Mesenchymal stem cell (in vitro differentiated cells and primary cell): ENCODE measurements around the gene NFASC.
A peak's percentile ranks its signal among the peaks of the same experiment; 100 is the strongest.

Source experiments
- DNase-seq: peaks from one replicate; pipeline ENCODE4 v3.0.0-alpha.2; 2013
- H2AFZ ChIP-seq: one replicate; pipeline ENCODE4 v1.6.1; 2013; ENCODE audit warnings: low read depth, mild to moderate bottlenecking, control low read depth, inconsistent platforms, low read length, moderate library complexity
- H2AK5ac ChIP-seq: 2 replicates; pipeline ENCODE4 v1.6.1; 2013; ENCODE audit warnings: low read length, moderate library complexity, mild to moderate bottlenecking, inconsistent platforms; ENCODE audit not compliant: severe bottlenecking
- H2BK120ac ChIP-seq: one replicate; pipeline ENCODE4 v1.6.1; 2013; ENCODE audit warnings: low read depth, mild to moderate bottlenecking, inconsistent platforms, low read length, moderate library complexity
- H2BK12ac ChIP-seq, 2 experiments: one replicate each; pipeline ENCODE4 v1.6.1; 2013; ENCODE audit warnings: inconsistent platforms in 2 of 2, low read length in 2 of 2, mild to moderate bottlenecking in 2 of 2, moderate library complexity in 2 of 2, control low read depth in 1 of 2
- H2BK15ac ChIP-seq: one replicate; pipeline ENCODE4 v1.6.1; 2013; ENCODE audit warnings: mild to moderate bottlenecking, low read depth, inconsistent platforms; ENCODE audit not compliant: poor library complexity, severe bottlenecking
- H2BK5ac ChIP-seq: 2 replicates; pipeline ENCODE4 v1.6.1; 2013; ENCODE audit warnings: low read depth, mild to moderate bottlenecking, low read length, control low read depth, inconsistent platforms; ENCODE audit not compliant: poor library complexity, severe bottlenecking
- H3K14ac ChIP-seq, 2 experiments: one replicate each; pipeline ENCODE4 v1.6.1; 2013; ENCODE audit warnings: inconsistent platforms in 2 of 2, low read length in 2 of 2, control low read depth in 1 of 2, mild to moderate bottlenecking in 1 of 2, moderate library complexity in 1 of 2
- H3K18ac ChIP-seq, 2 experiments: one replicate each; pipeline ENCODE4 v1.6.1; 2013; ENCODE audit warnings: inconsistent platforms in 2 of 2, low read length in 2 of 2, control low read depth in 1 of 2, low read depth in 1 of 2, mild to moderate bottlenecking in 1 of 2
- H3K23ac ChIP-seq, 2 experiments: one replicate each; pipeline ENCODE4 v1.6.1; 2013; ENCODE audit warnings: inconsistent platforms in 2 of 2, low read length in 2 of 2, mild to moderate bottlenecking in 2 of 2, moderate library complexity in 2 of 2, control low read depth in 1 of 2
- H3K27ac ChIP-seq: 2 replicates; pipeline ENCODE4 v1.5.1; 2013; ENCODE audit warnings: mild to moderate bottlenecking, moderate library complexity, low read length, control low read depth, inconsistent platforms; ENCODE audit not compliant: poor library complexity, severe bottlenecking
- H3K27me3 ChIP-seq, 2 experiments: 2 replicates each; pipeline versions ENCODE4 v1.6.1 to v1.7.0; 2013; ENCODE audit warnings: low read length in 2 of 2, mild to moderate bottlenecking in 2 of 2, moderate library complexity in 2 of 2, control low read depth in 1 of 2, inconsistent platforms in 1 of 2; ENCODE audit not compliant: control insufficient read depth in 1 of 2, insufficient read depth in 1 of 2
- H3K36me3 ChIP-seq, 2 experiments: 2 replicates each; pipeline versions ENCODE4 v1.6.1 to v1.7.0; 2013; ENCODE audit warnings: low read length in 2 of 2, control low read depth in 1 of 2, inconsistent platforms in 1 of 2, low read depth in 1 of 2, mild to moderate bottlenecking in 1 of 2; ENCODE audit not compliant: insufficient read depth in 2 of 2, control insufficient read depth in 1 of 2
- H3K4ac ChIP-seq, 2 experiments: one replicate each; pipeline ENCODE4 v1.6.1; 2013; ENCODE audit warnings: inconsistent platforms in 2 of 2, low read length in 2 of 2, mild to moderate bottlenecking in 2 of 2, moderate library complexity in 2 of 2, control low read depth in 1 of 2, low read depth in 1 of 2
- H3K4me1 ChIP-seq: 2 replicates; pipeline ENCODE4 v1.6.1; 2013; ENCODE audit warnings: low read depth, low read length, control low read depth; ENCODE audit not compliant: control insufficient read depth, insufficient read depth
- H3K4me2 ChIP-seq: 2 replicates; pipeline ENCODE4 v1.6.1; 2013; ENCODE audit warnings: low read length, mild to moderate bottlenecking, inconsistent platforms; ENCODE audit not compliant: poor library complexity, severe bottlenecking
- H3K4me3 ChIP-seq, 2 experiments: 2 replicates each; pipeline versions ENCODE4 v1.5.1 to v1.7.0; 2013; ENCODE audit warnings: low read length in 2 of 2, mild to moderate bottlenecking in 2 of 2, control low read depth in 1 of 2, low read depth in 1 of 2; ENCODE audit not compliant: insufficient read depth in 1 of 2
- H3K79me1 ChIP-seq: replicated peaks from 2 replicates; pipeline ENCODE4 v1.6.1; 2013; ENCODE audit warnings: mild to moderate bottlenecking, control low read depth, low read length, inconsistent platforms; ENCODE audit not compliant: poor library complexity, severe bottlenecking
- H3K9ac ChIP-seq: 2 replicates; pipeline ENCODE4 v1.7.0; 2013; ENCODE audit warnings: mild to moderate bottlenecking, low read length, moderate library complexity
- H3K9me3 ChIP-seq: 2 replicates; pipeline ENCODE4 v1.7.0; 2013; ENCODE audit warnings: mild to moderate bottlenecking, low read length; ENCODE audit not compliant: control insufficient read depth
- H4K8ac ChIP-seq: one replicate; pipeline ENCODE4 v1.6.1; 2013; ENCODE audit warnings: inconsistent platforms, mild to moderate bottlenecking, low read length, moderate library complexity
- H4K91ac ChIP-seq: one replicate; pipeline ENCODE4 v1.6.1; 2013; ENCODE audit warnings: mild to moderate bottlenecking, low read length, inconsistent platforms
- WGBS: methylation state at CpG from one replicate; pipeline ENCODE4 v1.1.7; 2013; ENCODE audit warnings: mixed read lengths; 5-methylcytosine and 5-hydroxymethylcytosine counted together

The NFASC gene

DNA sequence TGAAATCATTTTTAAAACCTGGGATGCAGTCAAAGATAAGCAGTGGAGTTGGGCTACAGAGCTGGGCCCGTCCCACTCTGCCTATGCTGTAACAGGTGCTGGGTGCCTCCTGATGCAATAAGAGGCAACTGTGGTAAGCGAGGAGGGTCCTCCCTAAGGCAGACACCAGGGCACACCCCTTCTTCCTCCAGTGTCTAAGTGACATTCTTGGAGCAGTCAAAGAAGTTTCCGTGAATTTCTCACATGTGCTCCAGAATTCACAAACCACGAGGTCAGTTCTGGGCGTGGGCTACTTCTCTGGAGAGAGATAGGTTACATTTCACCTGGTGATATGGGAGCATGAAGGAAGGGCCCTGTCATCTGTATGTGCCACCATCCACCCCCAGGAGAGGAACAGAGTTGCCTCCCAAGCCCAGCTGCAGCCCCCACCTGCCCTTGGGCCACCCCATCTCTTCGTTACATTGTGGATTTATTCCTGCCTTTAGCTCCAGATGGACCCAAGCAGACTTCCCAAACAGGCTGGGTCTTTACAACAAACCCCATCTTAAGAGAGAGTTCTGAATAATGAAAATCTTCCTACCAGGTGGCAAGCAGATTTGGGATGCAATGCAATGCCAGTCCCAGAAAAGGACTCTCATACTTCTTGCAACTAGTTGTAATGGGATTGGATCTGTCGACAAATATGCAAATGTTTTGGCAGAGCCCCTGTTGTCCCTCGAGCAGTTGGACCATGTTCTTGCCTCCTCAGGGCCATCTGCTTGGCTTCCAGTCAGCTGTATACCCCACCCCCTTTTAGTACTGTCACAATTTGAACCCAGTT is 89.9 kb downstream of the NFASC start:
- no peak for DNase-seq
- Histone ChIP-seq H2BK120ac (no peak overlapping the region), H3K14ac (no peak overlapping the region)

DNA sequence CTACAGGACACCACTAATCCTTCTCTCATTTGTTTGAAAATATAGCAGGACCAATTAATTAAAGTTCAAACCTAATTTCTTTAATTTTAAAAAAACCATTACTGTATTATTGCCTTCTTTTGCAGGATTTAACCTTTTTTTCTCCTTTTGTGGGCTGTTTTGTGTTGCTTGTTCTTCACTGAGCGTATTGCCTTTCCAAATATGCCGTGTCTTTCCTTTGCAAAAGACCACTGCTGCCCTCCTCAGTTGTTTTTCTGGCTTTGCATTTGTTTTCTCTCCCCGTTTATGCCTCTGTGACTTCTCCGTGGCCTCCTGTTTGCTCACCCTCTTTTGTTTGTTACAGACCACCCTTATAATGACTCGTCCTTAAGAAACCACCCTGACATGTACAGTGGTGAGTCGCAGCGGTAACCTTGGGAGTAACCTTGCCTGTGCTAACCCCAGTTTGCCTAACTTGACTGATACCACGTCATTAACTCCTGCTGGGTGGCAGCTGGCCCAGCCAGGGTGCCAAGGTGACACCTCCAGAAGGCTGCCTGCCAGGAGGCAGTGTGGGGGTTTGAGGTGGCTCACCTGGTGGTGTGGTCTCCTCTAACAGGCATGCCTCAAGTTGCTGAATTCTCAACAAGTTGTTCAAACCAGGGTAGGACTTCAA is 91.2 kb downstream of the NFASC start:
- Histone ChIP-seq H4K8ac (no peak overlapping the region), H3K4me1 (peaks cover 1% of the 10 kb centered on the region), H2AK5ac (no peak overlapping the region), H2BK5ac (no peak overlapping the region), H2AFZ (no peak overlapping the region), H3K27ac (no peak overlapping the region), H2BK120ac (no peak overlapping the region), H3K14ac (no peak overlapping the region), H4K91ac (peak overlapping the region; percentile 20), H3K4me2 (no peak overlapping the region), H3K27me3 (peaks cover 0 to 87% of the 10 kb centered on the region in 2 experiments), H3K4me3 (no peak overlapping the region), H3K9ac (no peak overlapping the region), H3K9me3 (no peaks in the 10 kb centered on the region), H3K36me3 (peaks cover 0 to 83% of the 10 kb centered on the region in 2 experiments), H3K23ac (no peak overlapping the region), H2BK12ac (no peak overlapping the region), H3K18ac (no peak overlapping the region), H2BK15ac (no peak overlapping the region), H3K4ac (no peak overlapping the region), H3K79me1 (no peaks in the 10 kb centered on the region)
- 43% methylated on average over 8 of the region's 8 CpGs for WGBS
- no peak for DNase-seq

More for the DNA sequence above, 89.9 kb downstream of the NFASC start:
- Histone ChIP-seq H3K4ac (no peak overlapping the region), H2AK5ac (no peak overlapping the region), H3K27me3 (peaks cover 0 to 86% of the 10 kb centered on the region in 2 experiments), H3K9ac (no peak overlapping the region), H3K4me1 (peaks cover 1% of the 10 kb centered on the region), H3K79me1 (no peaks in the 10 kb centered on the region), H2BK15ac (no peak overlapping the region), H2BK5ac (no peak overlapping the region), H3K27ac (no peak overlapping the region), H3K23ac (no peak overlapping the region), H3K4me3 (no peak overlapping the region), H4K91ac (no peak overlapping the region), H3K18ac (no peak overlapping the region), H2BK12ac (no peak overlapping the region), H3K9me3 (no peaks in the 10 kb centered on the region), H3K4me2 (no peak overlapping the region), H2AFZ (no peak overlapping the region), H3K36me3 (peaks cover 0 to 83% of the 10 kb centered on the region in 2 experiments), H4K8ac (no peak overlapping the region)
- 80% methylated on average over 8 of the region's 8 CpGs for WGBS

- Histone ChIP-seq H3K14ac (no peak overlapping the region), H3K4me3 (no peak overlapping the region), H3K79me1 (no peaks in the 10 kb centered on the region), H3K36me3 (peaks cover 0 to 83% of the 10 kb centered on the region in 2 experiments), H3K27me3 (peaks cover 0 to 82% of the 10 kb centered on the region in 2 experiments), H3K4ac (no peak overlapping the region), H3K9me3 (no peaks in the 10 kb centered on the region), H3K4me1 (peaks cover 1% of the 10 kb centered on the region), H3K18ac (no peak overlapping the region), H2AFZ (no peak overlapping the region), H3K23ac (no peak overlapping the region), H4K8ac (no peak overlapping the region), H2BK120ac (no peak overlapping the region), H3K9ac (no peak overlapping the region), H2AK5ac (no peak overlapping the region), H2BK5ac (no peak overlapping the region), H3K4me2 (no peak overlapping the region), H2BK15ac (no peak overlapping the region), H2BK12ac (no peak overlapping the region), H4K91ac (no peak overlapping the region), H3K27ac (no peak overlapping the region)
- no peak for DNase-seq
- 90% methylated on average over 6 of the region's 6 CpGs for WGBS
Observed at GRCh38 chr1:204962742-204963632, 92.3 kb downstream of the NFASC start.
